IMR-90 (cell line): ENCODE data around the gene POU6F1. TPM values are rescaled to one million over a fixed set of nuclear protein-coding genes. Genes with fewer than 3 reads are reported as not detected.

Experiments
- ATAC-seq: fragments of 200-7000 bp; cut with Tn5 transposase; 2 replicates; pipeline ENCODE4 v1.9.1; 2020; ENCODE audit warnings: low read depth, mild to moderate bottlenecking, moderate library complexity
- BruUV-seq: library from RNA; stranded (reverse); fragments of 400-500 nt; replicated peaks from 2 replicates; lab custom pipeline; 2021; lab: Mats Ljungman, UMichigan
- CTCF ChIA-PET: fragments of 300-600 bp; formaldehyde crosslinking; extraction: SDS; loops from one replicate; lab custom pipeline; 2021; ENCODE audit warnings: antibody characterized with exemption; lab: Yijun Ruan, JAX
- POLR2A ChIA-PET: fragments of 300-600 bp; sonication (Branson Sonifier 250); formaldehyde crosslinking; loops from one replicate; lab custom pipeline; 2022; ENCODE audit warnings: antibody characterized with exemption; ENCODE audit not compliant: unreplicated experiment; lab: Charles Lee
- DNase-seq: peaks from one replicate; pipeline ENCODE4 v3.0.0; 2013
- H2AFZ ChIP-seq: replicated peaks from 2 replicates; pipeline ENCODE3; 2013; ENCODE audit warnings: low read length, mild to moderate bottlenecking; ENCODE audit not compliant: poor library complexity
- H2AK5ac ChIP-seq: 2 replicates; pipeline ENCODE4 v1.6.1; 2013; ENCODE audit warnings: low read depth, low read length, inconsistent platforms
- H2AK9ac ChIP-seq: replicated peaks from 2 replicates; pipeline ENCODE3; 2013; ENCODE audit warnings: mild to moderate bottlenecking, low read depth, low read length, moderate library complexity; ENCODE audit not compliant: poor library complexity
- H2BK120ac ChIP-seq: 2 replicates; pipeline ENCODE4 v1.6.1; 2013; ENCODE audit warnings: low read depth, low read length, inconsistent platforms
- H2BK15ac ChIP-seq: 3 replicates; pipeline ENCODE4 v1.6.1; 2013; ENCODE audit warnings: low read depth, low read length, inconsistent platforms
- H2BK20ac ChIP-seq: 2 replicates; pipeline ENCODE4 v1.6.1; 2013; ENCODE audit warnings: low read depth, mild to moderate bottlenecking, inconsistent platforms, low read length, moderate library complexity
- H2BK5ac ChIP-seq: 2 replicates; pipeline ENCODE4 v1.6.1; 2013; ENCODE audit warnings: mild to moderate bottlenecking, low read depth, low read length, inconsistent platforms; ENCODE audit not compliant: poor library complexity, severe bottlenecking
- H3K14ac ChIP-seq: replicated peaks from 2 replicates; pipeline ENCODE4 v1.6.1; 2013; ENCODE audit warnings: low read depth, low read length, inconsistent platforms
- H3K18ac ChIP-seq: 2 replicates; pipeline ENCODE4 v1.6.1; 2013; ENCODE audit warnings: low read depth, low read length, control low read depth
- H3K23ac ChIP-seq: 2 replicates; pipeline ENCODE4 v1.6.1; 2013; ENCODE audit warnings: low read depth, low read length, inconsistent platforms
- H3K27ac ChIP-seq: 2 replicates; pipeline ENCODE4 v1.5.1; 2013; ENCODE audit warnings: mild to moderate bottlenecking, control low read depth, low read length; ENCODE audit not compliant: insufficient read depth
- H3K27me3 ChIP-seq: 2 replicates; pipeline ENCODE4 v1.6.1; 2013; ENCODE audit warnings: low read length; ENCODE audit not compliant: control insufficient read depth, insufficient read depth
- H3K36me3 ChIP-seq: 2 replicates; pipeline ENCODE4 v1.6.1; 2013; ENCODE audit warnings: low read length, mixed read lengths; ENCODE audit not compliant: control insufficient read depth, insufficient read depth
- H3K4ac ChIP-seq: 2 replicates; pipeline ENCODE4 v1.6.1; 2013; ENCODE audit warnings: low read depth, low read length, inconsistent platforms
- H3K4me1 ChIP-seq: 2 replicates; pipeline ENCODE4 v1.6.1; 2013; ENCODE audit warnings: low read length, mixed read lengths; ENCODE audit not compliant: control insufficient read depth, insufficient read depth
- H3K4me2 ChIP-seq: 2 replicates; pipeline ENCODE4 v1.6.1; 2013; ENCODE audit warnings: low read depth, mild to moderate bottlenecking, control low read depth, low read length, moderate library complexity
- H3K4me3 ChIP-seq: 2 replicates; pipeline ENCODE4 v1.5.1; 2013; ENCODE audit warnings: low read depth, mild to moderate bottlenecking, control low read depth, low read length, moderate library complexity; ENCODE audit not compliant: insufficient read depth
- H3K56ac ChIP-seq: 2 replicates; pipeline ENCODE4 v1.6.1; 2013; ENCODE audit warnings: low read length, inconsistent platforms; ENCODE audit not compliant: insufficient read depth; ENCODE audit errors: extremely low read depth
- H3K79me1 ChIP-seq, 2 experiments: 2 replicates each; pipeline ENCODE4 v1.6.1; 2013; ENCODE audit warnings: low read length in 2 of 2, inconsistent platforms in 1 of 2, low read depth in 1 of 2
- H3K9ac ChIP-seq: 2 replicates; pipeline ENCODE4 v1.6.1; 2013; ENCODE audit warnings: low read depth, low read length, control low read depth
- H3K9me1 ChIP-seq: 2 replicates; pipeline ENCODE4 v1.6.1; 2013; ENCODE audit warnings: low read length, inconsistent platforms; ENCODE audit not compliant: insufficient read depth
- H3K9me3 ChIP-seq: 2 replicates; pipeline ENCODE4 v1.6.1; 2013; ENCODE audit warnings: low read length; ENCODE audit not compliant: control insufficient read depth, insufficient read depth
- H4K20me1 ChIP-seq: 2 replicates; pipeline ENCODE4 v1.6.1; 2013; ENCODE audit warnings: low read length, inconsistent platforms; ENCODE audit not compliant: insufficient read depth
- H4K5ac ChIP-seq: 2 replicates; pipeline ENCODE4 v1.6.1; 2013; ENCODE audit warnings: mild to moderate bottlenecking, low read depth, low read length, control low read depth
- H4K8ac ChIP-seq, 2 experiments: 2 replicates each; pipeline ENCODE4 v1.6.1; 2013; ENCODE audit warnings: low read depth in 2 of 2, low read length in 2 of 2, control low read depth in 1 of 2, inconsistent platforms in 1 of 2
- H4K91ac ChIP-seq: 2 replicates; pipeline ENCODE4 v1.6.1; 2013; ENCODE audit warnings: low read depth, low read length, inconsistent platforms; ENCODE audit not compliant: insufficient read depth
- BHLHE40 ChIP-seq: fragments of 150-350 bp; IDR thresholded peaks from 2 replicates; pipeline ENCODE4 v1.6.1; 2016; ENCODE audit warnings: mild to moderate bottlenecking, low read depth, low read length
- CEBPB ChIP-seq: IDR thresholded peaks from 2 replicates; pipeline ENCODE4 v1.6.1; 2012; ENCODE audit warnings: low read depth, low read length, improper control_type of control experiment
- CHD1 ChIP-seq: IDR thresholded peaks from 2 replicates; pipeline ENCODE4 v1.6.1; 2012; ENCODE audit warnings: low read depth, low read length, improper control_type of control experiment
- FOS ChIP-seq: fragments of 150-350 bp; IDR thresholded peaks from 2 replicates; pipeline ENCODE4 v1.6.1; 2016; ENCODE audit warnings: low read depth, low read length
- MAFK ChIP-seq: IDR thresholded peaks from 2 replicates; pipeline ENCODE4 v1.6.1; 2012; ENCODE audit warnings: low read depth, low read length, improper control_type of control experiment
- MAZ ChIP-seq: IDR thresholded peaks from 2 replicates; pipeline ENCODE4 v1.6.1; 2012; ENCODE audit warnings: low read depth, mild to moderate bottlenecking, low read length, improper control_type of control experiment, moderate library complexity, borderline replicate concordance
- MXI1 ChIP-seq: IDR thresholded peaks from 2 replicates; pipeline ENCODE4 v1.6.1; 2012; ENCODE audit warnings: low read depth, mild to moderate bottlenecking, low read length, moderate library complexity, borderline replicate concordance
- NFE2L2 ChIP-seq: fragments of 150-350 bp; IDR thresholded peaks from 2 replicates; pipeline ENCODE4 v1.6.1; 2016; ENCODE audit warnings: low read depth, mild to moderate bottlenecking, low read length
- POLR2A ChIP-seq: IDR thresholded peaks from 2 replicates; pipeline ENCODE4 v1.6.1; 2012; ENCODE audit warnings: mild to moderate bottlenecking, low read depth, low read length
- RAD21 ChIP-seq: IDR thresholded peaks from 2 replicates; pipeline ENCODE4 v1.6.1; 2012; ENCODE audit warnings: low read length, improper control_type of control experiment
- RCOR1 ChIP-seq: IDR thresholded peaks from 2 replicates; pipeline ENCODE4 v1.6.1; 2012; ENCODE audit warnings: mild to moderate bottlenecking, low read length, improper control_type of control experiment; ENCODE audit not compliant: insufficient replicate concordance
- RFX5 ChIP-seq: IDR thresholded peaks from 2 replicates; pipeline ENCODE4 v1.8.0; 2012; ENCODE audit warnings: low read depth, mild to moderate bottlenecking, low read length, moderate library complexity
- SMC3 ChIP-seq: fragments of 150-350 bp; IDR thresholded peaks from 2 replicates; pipeline ENCODE4 v1.6.1; 2016; ENCODE audit warnings: low read depth, mild to moderate bottlenecking, antibody characterized with exemption, low read length, moderate library complexity
- USF2 ChIP-seq: fragments of 150-350 bp; IDR thresholded peaks from 2 replicates; pipeline ENCODE4 v1.6.1; 2017; ENCODE audit warnings: mild to moderate bottlenecking, antibody characterized with exemption, low read length, low read depth
- WGBS, 2 experiments: methylation state at CpG; one replicate each; pipeline versions ENCODE4 v1.1.5 to v1.1.7; 2013; ENCODE audit warnings: missing lambda C conversion rate in 2 of 2; ENCODE audit not compliant: insufficient read length in 1 of 2; ENCODE audit errors: extremely low coverage in 2 of 2; 5-methylcytosine and 5-hydroxymethylcytosine counted together
- dilution Hi-C: fragments of 300-500 bp; cut with HindIII; formaldehyde crosslinking; loops from one replicate; pipeline ENCODE4 v1.14.3; 2018; ENCODE audit warnings: low sequenced_read_pairs; ENCODE audit not compliant: unreplicated experiment
- in situ Hi-C: fragments of 300-500 bp; cut with MboI; formaldehyde crosslinking; loops from 3 replicates; pipeline ENCODE4 v1.14.3; 2019; ENCODE audit warnings: low sequenced_read_pairs, inconsistent platforms, mixed read lengths
- intact Hi-C: fragments of 100-400 bp; cut with micrococcal nuclease; formaldehyde crosslinking; loops from 2 replicates; pipeline ENCODE4 v1.10.0; 2022
- polyA plus RNA-seq, 3 experiments: library from polyadenylated mRNA; depleted of rRNA; stranded (reverse); fragments of >200 nt; gene quantifications; 2 replicates each; pipeline ENCODE4 v1.2.3, GENCODE V29; 2012; ENCODE audit warnings: low replicate concordance in 1 of 3
- total RNA-seq: library from RNA; depleted of rRNA; stranded (reverse); fragments of >200 nt; gene quantifications from 2 replicates; pipeline ENCODE4 v1.2.3, GENCODE V29; 2012
- TF ChIP-seq, protein P1 (sequence below): conservative IDR thresholded peaks from 2 replicates; pipeline ENCODE4 v1.5.1; 2012; ENCODE audit warnings: mild to moderate bottlenecking, low read depth, low read length, improper control_type of control experiment
- TF ChIP-seq, protein P2 (sequence below): fragments of 150-350 bp; IDR thresholded peaks from 2 replicates; pipeline ENCODE4 v1.6.1; 2016; ENCODE audit warnings: low read depth, mild to moderate bottlenecking, low read length, moderate library complexity, borderline replicate concordance

The POU6F1 gene
- total and polyA plus RNA-seq, 2 of the 4 experiments (the other 2 are of a cell fraction), result 0.90 to 3.6 TPM

GRCh38 chr12:51177897-51178296 is 40.0 kb downstream of the POU6F1 start:
- no peaks in the 10 kb centered on the region for H3K9me3 ChIP-seq
- no peaks in the 10 kb centered on the region; the same call in 1 of the 2 replicates for H4K20me1 ChIP-seq
- dilution Hi-C loops, result no loop called here
- no peaks in the 10 kb centered on the region for H3K9me1 ChIP-seq
- no peak overlapping the region for H2AFZ ChIP-seq
- H3K18ac ChIP-seq, result no peak overlapping the region
- 80% methylated on average over 1 of the region's 2 CpGs; no CpG with 5 or more reads in 1 of the 2 experiments for WGBS, 2 experiments
- TF ChIP-seq CEBPB, result no peak
- no peak for TF ChIP-seq RCOR1
- TF ChIP-seq, protein P1, sequence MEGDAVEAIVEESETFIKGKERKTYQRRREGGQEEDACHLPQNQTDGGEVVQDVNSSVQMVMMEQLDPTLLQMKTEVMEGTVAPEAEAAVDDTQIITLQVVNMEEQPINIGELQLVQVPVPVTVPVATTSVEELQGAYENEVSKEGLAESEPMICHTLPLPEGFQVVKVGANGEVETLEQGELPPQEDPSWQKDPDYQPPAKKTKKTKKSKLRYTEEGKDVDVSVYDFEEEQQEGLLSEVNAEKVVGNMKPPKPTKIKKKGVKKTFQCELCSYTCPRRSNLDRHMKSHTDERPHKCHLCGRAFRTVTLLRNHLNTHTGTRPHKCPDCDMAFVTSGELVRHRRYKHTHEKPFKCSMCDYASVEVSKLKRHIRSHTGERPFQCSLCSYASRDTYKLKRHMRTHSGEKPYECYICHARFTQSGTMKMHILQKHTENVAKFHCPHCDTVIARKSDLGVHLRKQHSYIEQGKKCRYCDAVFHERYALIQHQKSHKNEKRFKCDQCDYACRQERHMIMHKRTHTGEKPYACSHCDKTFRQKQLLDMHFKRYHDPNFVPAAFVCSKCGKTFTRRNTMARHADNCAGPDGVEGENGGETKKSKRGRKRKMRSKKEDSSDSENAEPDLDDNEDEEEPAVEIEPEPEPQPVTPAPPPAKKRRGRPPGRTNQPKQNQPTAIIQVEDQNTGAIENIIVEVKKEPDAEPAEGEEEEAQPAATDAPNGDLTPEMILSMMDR, result no peak
- no peak for TF ChIP-seq RFX5
- TF ChIP-seq FOS, result no peak
- no peak for TF ChIP-seq USF2
- TF ChIP-seq MXI1, result no peak
- no peak for TF ChIP-seq POLR2A
- TF ChIP-seq CHD1, result no peak
- TF ChIP-seq NFE2L2, result no peak
- TF ChIP-seq RAD21, result no peak
- TF ChIP-seq BHLHE40, result no peak
- TF ChIP-seq SMC3, result no peak
- TF ChIP-seq, protein P2, sequence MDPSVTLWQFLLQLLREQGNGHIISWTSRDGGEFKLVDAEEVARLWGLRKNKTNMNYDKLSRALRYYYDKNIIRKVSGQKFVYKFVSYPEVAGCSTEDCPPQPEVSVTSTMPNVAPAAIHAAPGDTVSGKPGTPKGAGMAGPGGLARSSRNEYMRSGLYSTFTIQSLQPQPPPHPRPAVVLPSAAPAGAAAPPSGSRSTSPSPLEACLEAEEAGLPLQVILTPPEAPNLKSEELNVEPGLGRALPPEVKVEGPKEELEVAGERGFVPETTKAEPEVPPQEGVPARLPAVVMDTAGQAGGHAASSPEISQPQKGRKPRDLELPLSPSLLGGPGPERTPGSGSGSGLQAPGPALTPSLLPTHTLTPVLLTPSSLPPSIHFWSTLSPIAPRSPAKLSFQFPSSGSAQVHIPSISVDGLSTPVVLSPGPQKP, result no peak
- no peak for TF ChIP-seq MAZ
- no peak for TF ChIP-seq MAFK
- H2BK15ac ChIP-seq, result no peak overlapping the region
- H2BK5ac ChIP-seq, result no peak overlapping the region
- H3K4ac ChIP-seq, result no peak overlapping the region
- no peak overlapping the region for H3K14ac ChIP-seq
- no peaks in the 10 kb centered on the region for H3K4me1 ChIP-seq
- BruUV-seq, result no TSS peak
- intact Hi-C loops, result no loop called here
- ATAC-seq (no peak), DNase-seq (no peak)
- H3K23ac ChIP-seq, result no peak overlapping the region
- no peak overlapping the region for H3K4me2 ChIP-seq
- no peaks in the 10 kb centered on the region for H3K36me3 ChIP-seq
- no peak overlapping the region for H3K9ac ChIP-seq
- no peak overlapping the region for H2AK5ac ChIP-seq
- H2BK20ac ChIP-seq, result no peak overlapping the region
- ChIA-PET CTCF (no interaction called here), POLR2A (no interaction called here)
- H2BK120ac ChIP-seq, result no peak overlapping the region
- H3K27ac ChIP-seq, result no peak overlapping the region
- in situ Hi-C loops, result no loop called here
- H4K91ac ChIP-seq, result no peak overlapping the region
- H2AK9ac ChIP-seq, result no peak overlapping the region
- H4K5ac ChIP-seq, result no peak overlapping the region
- H3K56ac ChIP-seq, result no peak overlapping the region
- no peaks in the 10 kb centered on the region for H3K79me1 ChIP-seq
- no peak overlapping the region for H4K8ac ChIP-seq
- no peak overlapping the region for H3K4me3 ChIP-seq
- no peaks in the 10 kb centered on the region for H3K27me3 ChIP-seq
